HG03520 (cell line): Measurements from ENCODE around the gene AK8.

Experiments
- ATAC-seq: cut with Tn5 transposase; IDR thresholded peaks from one replicate; pipeline ENCODE4 v1.9.1; 2021; ENCODE audit warnings: mild to moderate bottlenecking, moderate library complexity; ENCODE audit not compliant: unreplicated experiment

The AK8 gene

DNA sequence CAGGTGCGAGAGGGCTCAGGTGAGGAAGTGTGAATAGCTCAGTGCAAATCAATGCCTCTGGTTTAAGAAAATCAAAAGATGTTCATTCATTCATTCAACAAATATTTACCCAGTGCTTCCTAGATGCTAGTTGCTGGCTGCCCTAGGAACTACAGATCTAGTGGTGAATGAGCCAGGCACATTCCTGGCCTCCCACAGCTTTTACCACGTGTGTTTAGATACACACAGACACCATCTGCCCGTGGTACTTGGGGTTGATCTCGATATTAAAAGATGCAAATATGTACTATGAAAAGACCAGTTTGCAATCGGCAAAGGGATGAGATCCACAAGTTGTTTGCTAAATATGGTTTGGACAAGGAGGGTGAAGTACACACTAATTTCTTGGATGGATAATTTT is 129.6 kb downstream of the AK8 start:
- no peak for ATAC-seq

DNA sequence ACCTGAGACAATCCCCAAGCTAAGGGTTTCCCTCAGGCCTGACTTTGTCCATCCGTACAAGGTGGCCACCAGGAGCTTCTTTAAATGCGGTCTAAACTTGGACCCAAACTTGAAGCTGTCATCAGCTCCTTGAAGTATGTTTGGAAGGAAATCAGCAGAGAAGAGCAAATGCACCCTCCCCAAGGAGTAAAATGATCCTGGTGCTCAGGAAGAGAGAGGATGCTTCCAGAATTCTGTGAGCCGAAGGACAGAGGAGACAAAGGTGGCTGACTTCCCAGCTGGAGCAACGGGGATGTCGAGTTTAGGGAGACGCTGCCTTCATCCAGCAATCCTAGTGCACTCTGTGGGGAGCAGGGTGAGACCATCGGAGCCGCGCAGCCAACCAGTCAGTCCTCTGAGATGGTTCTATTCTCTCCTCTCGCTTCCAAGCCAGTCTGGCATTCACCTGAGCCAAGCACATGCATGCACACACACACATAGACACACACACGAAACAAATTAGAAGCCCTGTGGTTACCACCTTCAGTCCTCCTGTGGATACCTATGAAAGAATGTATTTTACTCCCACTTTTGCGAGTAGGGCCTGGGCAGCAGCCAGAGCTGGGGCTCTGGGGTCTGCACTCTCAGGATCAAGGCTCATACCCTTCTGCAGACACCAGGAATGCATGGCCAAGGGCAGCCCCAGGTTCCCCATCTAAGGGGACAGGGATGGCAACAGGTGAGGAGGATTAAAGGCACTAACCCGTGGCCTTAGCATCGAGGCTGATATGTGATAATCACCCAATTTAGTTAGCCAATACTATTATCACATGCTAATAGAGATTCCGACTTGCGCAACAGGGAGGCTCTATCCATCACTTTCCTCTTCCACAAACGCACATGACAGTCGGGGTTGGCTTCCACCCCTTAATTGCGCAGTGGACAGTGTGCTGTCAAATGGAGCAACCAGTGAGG is 132.1 kb downstream of the AK8 start:
- no peak for ATAC-seq

DNA sequence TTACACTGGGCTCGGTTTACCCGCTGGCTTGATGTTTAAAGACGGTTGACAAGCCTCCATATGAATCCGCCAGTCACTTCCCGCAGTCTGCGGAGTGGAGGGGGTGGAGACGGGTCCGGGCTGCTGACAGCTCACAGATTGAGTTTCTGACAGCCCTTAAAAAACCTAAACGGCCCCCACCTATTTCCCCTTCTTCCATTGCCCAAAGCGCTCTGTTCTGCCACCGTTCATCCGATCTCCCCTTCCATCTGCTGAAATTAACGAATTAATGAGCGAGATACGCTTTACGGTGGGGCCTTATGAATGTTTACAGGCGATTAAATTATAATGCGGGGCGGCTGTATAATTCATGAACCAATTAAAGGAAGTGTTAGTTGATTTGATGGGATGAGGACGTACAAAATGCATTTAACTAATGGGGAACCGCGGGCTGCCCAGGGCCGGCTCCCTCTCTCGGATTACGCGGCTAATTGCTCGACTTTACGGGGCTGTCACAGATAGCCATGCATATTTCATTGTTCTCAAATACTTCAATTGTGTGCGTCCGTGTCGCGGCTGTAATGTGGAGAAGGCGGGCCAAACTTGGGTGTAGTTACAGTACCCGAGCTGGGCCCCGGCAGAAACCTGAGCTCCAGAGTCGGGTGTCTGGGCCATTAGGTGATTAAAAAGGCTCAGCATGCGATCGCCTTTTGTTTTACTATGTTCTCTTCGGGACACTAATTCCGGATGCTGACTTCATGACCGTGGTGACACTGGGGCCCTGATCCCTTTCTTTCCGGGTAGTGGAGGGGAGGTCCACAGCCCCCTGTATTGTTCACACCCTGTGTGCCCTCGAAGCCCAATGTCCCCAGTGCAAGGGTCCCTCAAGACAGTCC is 133.0 kb downstream of the AK8 start:
- no peak for ATAC-seq

DNA sequence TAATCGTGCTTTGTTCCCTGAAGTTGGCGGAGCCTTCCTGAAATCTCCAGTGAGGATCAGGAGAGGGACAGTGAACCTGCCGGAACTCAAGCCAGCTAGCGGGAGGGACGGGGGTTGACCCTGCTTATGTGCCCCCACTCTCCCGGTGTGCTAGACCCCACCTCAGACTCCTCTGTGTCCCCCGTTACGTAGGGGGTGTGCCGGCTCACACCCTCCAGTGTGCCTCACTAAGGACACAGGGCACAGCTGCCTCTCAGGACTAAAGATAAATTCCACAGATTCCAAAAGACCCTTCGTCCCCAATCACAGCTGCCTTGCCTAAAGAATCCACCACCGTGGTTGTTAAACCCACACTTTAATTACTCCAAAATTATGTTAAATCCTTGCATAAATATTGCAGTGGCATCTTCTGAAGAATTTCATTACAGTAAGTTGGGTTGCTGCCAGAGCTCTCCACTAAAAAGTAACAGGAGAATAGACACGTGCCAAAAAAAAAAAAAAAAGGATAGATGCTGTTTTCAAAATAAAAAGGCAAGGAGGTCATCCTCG is 134.1 kb downstream of the AK8 start:
- ATAC-seq = no peak

DNA sequence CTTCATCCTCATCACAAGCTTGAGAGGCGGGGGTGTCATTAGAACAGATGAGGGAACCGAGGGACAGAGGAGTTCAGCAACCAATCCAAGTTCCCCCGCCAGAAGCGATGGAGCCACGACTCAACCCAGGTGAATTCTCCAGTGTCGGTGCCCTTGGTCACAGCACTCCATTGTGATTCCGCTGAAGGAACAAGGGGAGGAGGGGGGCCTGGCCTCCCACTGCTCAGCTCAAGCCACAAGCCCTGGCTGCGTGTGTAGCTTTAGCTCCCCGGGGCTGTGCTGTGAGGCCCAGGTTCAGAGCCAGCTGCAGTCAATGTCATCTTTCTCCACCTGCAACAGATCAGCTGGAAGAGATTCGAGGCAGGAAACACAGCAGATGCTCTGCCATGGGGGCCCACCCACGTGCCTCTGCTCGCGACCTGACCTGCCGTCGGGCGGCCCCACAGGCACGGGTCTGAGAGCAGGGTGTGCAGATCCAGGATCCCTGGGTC is 135.2 kb downstream of the AK8 start:
- ATAC-seq = no peak

DNA sequence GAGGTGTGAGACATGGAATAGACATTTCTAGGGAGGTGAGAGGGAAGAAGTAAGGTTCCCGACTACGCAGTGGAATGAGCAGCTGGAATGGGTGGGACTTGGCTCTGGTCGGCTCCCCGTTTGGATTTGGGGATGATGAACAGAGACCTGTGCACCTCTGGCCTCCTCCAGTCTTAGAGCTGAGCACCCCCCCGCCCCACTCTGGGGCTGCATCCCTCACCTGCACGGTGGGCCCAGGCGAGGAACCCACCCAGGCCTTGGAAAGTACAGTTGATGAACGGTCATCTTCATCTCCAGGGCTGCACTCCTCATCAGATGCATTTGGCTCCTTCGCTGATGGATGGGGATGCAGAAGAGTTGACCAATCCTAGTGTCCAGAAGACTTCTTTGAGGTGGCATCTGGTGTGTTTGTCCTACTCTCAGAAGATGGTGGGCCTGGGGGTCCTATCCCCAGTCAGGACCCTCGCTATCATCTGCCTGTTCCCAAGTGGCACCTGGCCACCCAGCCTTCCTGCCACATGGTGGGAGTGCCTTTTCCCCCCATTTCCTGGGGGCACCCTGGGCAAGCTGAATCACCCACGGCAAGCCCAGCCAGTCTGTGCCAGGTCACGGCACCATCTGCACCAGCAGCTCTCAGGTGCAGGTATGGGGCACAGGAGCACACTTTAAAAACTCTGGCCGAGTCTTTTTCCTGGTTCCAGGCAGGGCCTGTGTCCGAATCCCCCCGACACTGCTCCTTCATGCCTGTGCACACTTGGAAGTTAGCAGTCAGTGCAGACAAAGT is 137.4 kb downstream of the AK8 start:
- ATAC-seq = no peak

DNA sequence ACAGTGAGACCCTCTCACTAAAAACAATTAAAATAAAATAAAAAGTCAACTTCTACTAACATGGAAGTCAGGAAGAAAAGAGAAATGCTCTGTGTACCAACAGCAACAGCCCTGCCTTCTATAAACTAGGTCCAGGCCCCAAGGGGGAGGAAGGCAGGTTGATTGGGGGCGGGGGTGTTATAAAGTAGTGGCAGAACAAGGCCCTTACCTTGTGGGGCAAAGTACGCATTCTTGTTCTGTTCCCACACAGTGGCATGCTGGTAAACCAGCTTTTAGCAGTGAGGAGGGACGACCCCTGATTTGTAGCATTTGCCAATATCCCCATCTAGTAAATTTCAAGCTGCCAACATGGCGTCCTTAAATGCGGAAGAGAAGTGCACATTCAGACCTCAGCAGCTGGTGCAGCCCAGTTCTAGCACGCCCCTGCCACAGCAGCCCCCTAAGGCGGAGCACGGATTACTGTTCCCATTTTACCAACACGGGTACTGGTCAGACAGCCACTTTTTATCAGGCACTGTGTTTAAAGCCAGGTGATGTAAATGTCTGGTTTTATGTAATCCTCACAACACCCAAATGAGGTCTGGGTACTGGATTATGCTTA is 138.3 kb downstream of the AK8 start:
- ATAC-seq = no peak

DNA sequence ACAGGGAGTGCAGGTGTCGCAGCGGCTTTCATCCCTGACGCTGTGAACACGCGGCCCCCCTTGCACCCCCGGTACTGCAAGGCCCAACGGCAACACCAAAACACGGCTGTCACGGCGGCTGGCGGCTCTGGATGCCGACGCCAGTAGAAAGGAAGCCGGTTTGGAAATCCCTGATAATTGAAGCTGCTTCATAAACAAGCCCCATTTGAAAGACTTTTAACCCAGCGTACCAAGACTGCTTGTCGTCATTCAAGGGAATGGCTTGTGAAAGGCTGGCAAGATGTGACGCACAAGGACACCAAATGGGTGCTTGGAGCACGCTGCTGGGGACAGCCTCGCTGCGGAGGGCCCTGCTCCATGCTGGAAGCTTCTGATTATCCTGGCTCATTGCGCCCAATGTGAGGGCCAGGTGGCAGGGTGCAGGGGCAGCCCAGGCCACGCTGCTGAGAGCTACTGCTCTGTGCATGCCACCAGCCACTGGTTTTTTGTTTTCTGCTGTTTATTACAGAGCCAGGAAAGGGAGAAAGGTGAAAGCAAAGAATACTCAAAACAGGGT is 144.7 kb downstream of the AK8 start:
- ATAC-seq = no peak

DNA sequence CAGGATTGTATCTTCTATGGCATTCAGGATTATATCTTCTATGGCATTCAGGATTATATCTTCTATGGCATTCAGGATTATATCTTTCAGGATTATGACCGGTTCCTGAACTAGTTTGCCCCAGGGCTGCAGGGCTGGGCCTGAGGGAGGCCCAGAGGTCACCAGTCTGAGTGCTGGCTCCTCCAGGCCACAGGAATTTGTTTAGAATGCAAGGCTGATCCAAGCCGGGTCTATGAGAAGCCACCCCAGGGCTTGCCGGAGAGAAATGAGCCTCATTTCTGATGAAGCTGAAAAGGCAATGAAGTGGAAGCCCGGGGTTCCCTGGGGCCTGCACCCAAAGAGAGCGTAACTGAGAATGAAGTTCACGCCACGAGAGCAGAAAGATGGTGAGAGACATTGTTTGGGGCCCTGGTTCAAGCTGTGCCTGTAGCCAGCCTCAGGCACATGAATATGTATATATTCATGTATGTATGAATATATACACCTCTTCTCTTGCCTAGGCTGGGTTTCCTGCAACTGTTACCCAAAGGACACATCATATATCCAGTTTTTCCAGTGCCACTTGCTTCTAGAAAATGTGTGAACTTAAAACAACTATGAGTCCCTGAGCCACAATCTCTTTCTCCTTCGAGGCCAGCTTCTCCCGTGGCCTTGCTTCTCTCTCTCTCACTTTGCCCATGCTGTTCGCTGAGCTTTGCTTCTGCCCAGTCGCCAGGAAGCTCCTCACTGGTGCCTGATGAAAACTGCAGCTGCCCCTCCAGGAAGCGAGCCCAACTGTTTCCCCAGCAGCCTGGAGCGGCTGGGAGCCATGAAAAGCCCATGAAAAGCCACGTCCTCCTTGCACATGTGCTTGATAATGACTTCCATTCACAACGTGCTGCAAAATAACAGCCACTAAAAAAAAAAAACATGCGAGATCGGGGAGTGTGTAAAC is 145.5 kb downstream of the AK8 start:
- no peak for ATAC-seq

DNA sequence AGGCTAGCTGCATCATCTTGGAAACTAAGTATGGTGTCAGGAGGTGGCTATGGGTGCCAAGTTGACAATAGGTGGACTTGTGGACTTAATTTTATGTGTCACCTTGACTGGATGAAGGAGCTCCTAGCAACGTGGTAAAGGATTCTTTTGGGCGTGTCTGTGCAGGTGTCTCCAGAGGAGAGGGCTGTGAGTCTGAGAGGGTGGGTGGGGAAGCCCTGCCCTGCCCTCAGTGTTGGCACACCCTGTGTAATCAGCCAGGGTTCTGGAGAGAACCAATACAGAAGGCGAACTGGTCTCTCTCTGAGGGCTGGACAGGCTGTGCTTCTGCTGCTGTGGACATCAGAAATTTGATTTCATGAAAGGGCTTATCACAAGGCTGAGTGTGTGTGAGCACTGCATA is 146.9 kb downstream of the AK8 start:
- ATAC-seq = no peak

DNA sequence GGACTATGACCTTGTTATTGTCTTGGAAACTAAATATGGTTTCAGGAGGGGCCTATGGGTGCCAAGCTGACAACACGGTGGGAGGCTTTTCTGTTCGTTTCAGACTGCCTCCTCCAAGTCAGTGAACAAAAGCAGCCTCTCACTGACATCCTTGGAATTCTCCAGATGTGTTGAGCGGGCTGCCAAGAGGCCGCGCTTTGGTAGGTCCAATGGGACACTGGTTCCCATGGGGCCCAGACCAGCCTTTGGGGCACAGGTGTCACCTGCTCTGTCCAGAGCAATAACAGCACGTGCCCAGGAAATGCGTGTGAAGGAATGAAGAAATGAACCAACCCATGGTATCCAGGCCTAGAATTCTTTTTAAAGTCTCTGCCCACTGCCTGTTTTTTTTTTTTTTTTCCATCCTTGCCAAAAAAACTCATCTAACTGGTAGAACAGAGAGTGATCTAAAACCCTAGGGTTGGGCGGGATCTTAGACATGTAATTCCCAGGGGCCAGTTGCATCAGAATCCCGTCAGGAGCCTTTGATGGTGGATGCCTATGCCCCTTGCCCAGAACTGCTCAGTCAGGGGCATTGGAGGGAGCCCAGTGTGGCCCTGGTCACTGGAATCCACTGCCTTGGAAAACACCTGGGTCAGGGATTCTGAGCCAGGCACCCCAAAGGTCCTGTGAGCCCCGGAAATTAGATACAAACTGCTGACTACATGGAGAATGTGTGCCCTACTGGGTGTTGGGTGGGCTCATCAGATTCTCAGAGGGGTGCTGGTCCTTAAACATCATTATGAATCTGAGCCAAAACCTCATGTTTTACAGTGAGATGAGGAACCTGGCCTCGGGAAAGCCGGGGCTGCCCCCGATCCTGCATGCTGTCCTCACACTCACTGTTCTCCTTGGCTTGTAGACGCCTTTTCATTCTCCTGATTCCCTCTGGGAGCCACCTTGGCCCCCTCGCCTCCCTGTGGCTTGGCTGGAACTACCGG is 147.7 kb downstream of the AK8 start:
- no peak for ATAC-seq

DNA sequence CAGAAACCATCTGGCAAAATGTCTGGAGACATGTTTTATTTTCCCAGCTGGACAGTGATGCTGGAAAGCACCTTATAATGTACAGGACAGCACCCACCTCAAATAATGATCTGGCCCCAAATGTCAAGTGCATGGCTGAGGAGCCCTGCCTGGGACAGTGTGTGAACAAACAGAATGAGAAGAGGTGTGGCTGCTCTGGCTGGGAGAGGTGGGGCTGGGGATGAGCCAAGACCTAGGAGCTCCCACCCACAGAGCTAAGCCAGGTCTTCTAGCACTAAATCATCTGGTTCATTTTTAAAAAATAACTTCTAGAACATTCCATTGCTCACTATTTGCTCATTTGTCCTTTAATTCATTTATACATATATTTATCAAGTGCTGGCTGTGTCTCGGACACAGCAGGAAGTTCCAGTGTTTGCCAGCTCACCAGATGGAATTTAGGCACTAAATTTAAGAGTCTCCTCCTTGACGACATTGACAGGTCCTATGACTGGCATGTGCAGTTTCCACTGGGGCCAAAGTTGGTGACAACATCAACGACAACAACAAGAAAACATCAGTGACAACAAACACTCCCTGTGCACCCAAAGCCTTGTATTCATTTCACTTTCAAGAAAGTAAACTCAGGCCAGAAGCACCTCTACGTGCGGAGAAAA is 148.7 kb downstream of the AK8 start:
- no peak for ATAC-seq

DNA sequence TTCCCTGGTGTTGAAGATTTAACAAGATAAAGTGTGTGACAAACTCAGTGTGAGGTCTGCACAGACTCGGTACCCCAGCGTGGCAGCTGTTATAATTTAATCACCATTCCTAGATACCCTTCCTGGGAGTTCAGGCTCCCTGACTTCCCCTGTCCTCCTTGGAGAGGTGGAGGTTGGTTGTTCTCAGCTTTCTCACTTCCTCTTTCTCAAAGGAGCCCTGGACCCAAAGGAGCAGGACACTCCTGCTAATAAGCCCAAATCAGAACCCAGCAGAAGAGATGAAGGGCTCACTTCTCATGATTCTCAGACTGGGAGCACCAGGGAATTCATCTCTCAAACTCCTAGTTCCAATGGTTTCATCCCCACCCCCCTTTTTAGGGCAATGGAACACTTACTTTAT is 149.6 kb downstream of the AK8 start:
- ATAC-seq = no peak

DNA sequence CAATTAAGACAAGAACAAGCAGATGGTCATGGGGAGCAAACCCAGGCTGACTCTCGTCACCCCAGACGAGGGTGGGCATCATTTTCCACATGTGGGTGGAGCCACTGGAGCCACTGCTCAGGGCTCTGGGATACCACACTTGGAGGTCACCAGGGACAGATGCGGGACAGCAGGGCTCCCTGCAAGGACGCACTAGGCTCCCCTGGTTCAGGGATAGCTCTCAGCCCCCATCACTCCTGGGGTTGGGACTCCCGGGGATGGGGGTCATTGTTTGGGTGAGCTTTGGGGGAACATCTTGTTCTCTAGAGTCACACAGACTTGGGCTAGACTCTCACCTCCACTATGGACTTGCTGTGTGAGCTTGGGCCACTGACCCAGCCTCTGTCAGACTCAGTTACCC is 150.0 kb downstream of the AK8 start:
- ATAC-seq = no peak

DNA sequence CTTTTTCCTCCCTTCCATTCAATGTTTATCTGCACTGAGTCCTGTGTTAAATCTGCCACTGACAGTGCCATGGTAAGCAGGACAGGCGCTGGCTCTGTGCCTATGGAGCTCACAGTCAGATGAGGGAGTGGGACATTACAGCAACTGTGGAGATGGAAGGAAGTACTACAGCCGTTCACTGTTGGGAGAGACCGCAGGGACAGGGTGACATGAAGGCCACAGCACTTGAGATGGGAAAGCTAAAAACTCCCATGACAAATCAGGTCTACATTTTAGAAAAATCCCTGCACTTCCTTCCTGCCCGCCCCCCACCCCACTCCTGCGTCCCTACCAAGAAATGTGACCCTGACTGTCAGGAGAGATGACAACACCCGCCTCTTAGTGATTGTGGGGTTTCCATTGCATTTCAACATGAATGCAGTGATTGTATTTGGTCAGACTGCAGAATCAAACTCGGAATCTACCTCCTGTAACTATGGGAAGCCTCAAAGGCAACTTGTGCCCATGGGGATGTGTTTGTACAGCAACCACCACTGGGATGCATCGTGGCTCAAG is 151.4 kb downstream of the AK8 start:
- no peak for ATAC-seq

DNA sequence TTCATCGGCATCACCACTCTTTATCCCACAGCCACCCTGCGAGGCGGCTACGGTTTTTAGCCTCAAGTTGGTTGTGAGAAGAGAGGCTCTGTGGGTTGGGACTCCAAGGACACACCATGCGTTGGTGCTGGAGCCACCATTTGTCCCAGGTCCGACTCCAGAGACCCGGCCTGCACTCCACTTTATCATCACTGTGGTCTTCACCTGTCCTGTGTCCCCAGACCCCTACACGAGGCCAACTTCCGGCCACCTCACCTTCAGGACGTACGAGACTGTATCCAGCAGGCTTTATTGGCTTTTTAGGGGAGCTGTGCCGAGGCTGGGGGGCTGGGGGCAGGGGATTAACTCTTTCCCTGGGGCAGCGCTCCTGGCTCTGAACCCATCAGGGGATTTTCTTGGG is 152.8 kb downstream of the AK8 start:
- ATAC-seq = no peak

DNA sequence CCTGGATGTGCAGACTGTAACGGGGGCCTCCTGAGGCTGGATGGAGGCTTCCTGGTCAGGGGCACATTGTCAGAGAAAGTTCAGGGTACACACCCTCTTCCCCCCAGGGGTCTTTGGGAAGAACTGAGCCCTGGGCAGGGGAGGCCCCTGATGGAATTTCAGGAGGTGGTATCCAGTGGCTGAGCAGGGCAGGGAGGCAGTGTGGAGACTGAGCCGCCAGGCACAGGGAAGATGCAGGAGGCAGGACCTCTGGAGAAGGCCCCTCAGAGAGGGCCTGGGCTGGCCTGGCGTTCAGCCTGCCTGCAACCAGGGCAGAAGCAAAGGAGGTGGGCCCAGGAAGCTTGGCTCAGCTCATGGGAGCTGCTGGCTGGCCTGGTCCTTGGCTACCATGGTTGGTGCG is 154.3 kb downstream of the AK8 start:
- no peak for ATAC-seq
